ENCODE measurements around the gene ETFA. TPM values are rescaled to one million over a fixed set of nuclear protein-coding genes. Genes with fewer than 3 reads are reported as not detected.
A peak's percentile ranks its signal among the peaks of the same experiment; 100 is the strongest.

Gene ETFA
- total and polyA plus RNA-seq, 10 donors: 49.7 to 98.5 (median 80.5) TPM

DNA sequence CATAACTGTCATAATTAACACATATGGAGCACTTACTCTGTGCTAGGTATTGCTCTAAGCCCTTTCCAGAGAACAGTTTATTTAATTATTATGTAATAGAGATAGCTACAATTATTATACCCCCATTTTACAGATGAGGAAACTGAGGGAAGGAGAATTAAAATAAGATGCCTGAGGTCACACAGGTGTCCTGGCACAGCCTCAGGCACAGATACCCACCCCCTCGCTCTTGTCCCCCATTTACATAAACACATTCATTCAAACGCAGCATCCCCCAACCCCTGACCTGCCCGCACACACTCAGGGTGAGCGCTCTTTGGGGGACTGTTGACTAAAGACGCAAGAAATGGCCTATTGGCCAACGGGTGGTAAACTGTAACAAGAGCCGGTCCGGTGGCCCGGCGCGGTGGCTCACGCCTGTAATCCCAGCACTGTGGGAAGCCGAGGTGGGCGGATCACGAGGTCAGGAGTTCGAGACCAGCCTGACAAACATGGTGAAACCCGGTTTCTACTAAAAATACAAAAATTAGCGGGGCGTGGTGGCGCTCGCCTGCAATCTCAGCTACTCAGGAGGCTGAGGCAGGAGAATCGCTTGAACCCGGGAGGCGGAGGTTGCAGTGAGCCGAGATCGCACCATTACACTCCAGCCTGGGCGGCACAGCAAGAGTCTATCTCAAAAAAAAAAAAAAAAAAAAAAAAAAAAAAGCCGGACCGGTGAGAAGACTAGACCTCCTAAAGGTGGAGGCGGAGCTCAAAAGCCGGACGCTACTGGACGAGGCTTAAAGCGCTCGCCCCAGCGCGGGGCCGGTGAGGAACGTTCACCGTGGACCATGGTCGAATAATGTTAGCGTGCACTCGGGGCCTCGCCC is 23.4 kb upstream of the ETFA start:
- H3K27me3 ChIP-seq (replicated peaks in 1 of 7): peaks cover 12 to 93% (median 73%) of the 10 kb centered on the region in 7 donors
- intact Hi-C loops (cut with DNase I; ENCODE audit: low total_unique reads): no loop called here

DNA sequence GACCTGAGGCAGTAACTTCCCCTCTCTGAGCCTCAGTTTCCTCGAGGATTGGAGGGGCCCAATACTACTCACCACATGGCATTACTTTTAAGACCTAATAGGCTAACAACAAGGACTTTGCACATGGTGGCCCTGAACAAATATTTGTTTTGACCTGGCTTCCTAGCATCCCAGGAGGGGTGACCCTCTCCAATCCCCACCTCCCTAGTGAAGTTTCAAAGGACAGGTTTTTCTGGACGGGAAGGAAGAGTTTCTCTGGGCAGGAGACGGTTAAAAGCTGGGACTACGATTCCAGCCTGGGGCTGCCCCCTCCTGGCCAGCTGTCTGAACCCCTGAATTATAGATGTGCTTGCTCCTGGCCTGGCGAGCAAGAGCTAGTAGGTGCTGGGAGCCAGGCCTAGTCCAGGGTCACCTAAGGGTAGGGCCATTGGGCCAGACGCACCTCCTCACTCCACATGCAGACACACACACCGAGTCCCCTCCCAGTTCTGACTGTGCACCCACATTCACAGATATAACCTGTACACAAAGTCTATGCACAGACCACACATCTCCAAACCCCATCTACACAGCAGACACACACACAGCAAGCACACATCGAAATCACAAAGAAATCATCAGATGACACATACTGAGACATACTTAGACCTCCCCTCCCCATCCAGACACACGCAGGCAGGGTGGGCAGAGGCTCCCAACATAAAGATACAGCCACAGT is 22.6 kb upstream of the ETFA start:
- peaks cover 8 to 91% (median 65%) of the 10 kb centered on the region in 7 donors for H3K27me3 ChIP-seq (replicated peaks in 1 of 7)
- peaks cover 16 to 43% (median 39%) of the 10 kb centered on the region in 6 donors for H3K4me1 ChIP-seq
- 42 to 53% (median 51%) methylated on average over 9 of the region's 9 CpGs for WGBS, 5 donors
- H3K27ac ChIP-seq: no peak overlapping the region
- H3K4me3 ChIP-seq: no peak overlapping the region
- no peaks in the 10 kb centered on the region for H3K36me3 ChIP-seq
- H3K9me3 ChIP-seq: peaks cover 0 to 3% (median 0%) of the 10 kb centered on the region in 8 donors
- intact Hi-C loops (cut with DNase I; ENCODE audit: low total_unique reads): no loop called here
- no peak for TF ChIP-seq POLR2AphosphoS5 (IDR thresholded peaks at IDR 0.05)
- TF ChIP-seq, protein P1, sequence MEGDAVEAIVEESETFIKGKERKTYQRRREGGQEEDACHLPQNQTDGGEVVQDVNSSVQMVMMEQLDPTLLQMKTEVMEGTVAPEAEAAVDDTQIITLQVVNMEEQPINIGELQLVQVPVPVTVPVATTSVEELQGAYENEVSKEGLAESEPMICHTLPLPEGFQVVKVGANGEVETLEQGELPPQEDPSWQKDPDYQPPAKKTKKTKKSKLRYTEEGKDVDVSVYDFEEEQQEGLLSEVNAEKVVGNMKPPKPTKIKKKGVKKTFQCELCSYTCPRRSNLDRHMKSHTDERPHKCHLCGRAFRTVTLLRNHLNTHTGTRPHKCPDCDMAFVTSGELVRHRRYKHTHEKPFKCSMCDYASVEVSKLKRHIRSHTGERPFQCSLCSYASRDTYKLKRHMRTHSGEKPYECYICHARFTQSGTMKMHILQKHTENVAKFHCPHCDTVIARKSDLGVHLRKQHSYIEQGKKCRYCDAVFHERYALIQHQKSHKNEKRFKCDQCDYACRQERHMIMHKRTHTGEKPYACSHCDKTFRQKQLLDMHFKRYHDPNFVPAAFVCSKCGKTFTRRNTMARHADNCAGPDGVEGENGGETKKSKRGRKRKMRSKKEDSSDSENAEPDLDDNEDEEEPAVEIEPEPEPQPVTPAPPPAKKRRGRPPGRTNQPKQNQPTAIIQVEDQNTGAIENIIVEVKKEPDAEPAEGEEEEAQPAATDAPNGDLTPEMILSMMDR (IDR thresholded peaks at IDR 0.05 in 8 of 11, conservative IDR thresholded peaks at IDR 0.05 in 3 of 11): peak in 2 of 11 experiments; percentile 6 to 13
- no peak for DNase-seq

More for the DNA sequence above, 23.4 kb upstream of the ETFA start:
- Histone ChIP-seq H3K4me1 (peaks cover 21 to 51% (median 47%) of the 10 kb centered on the region in 6 donors), H3K4me3 (peak overlapping the region in 5 of 8 donors; percentile 8 to 67 (median 36)), H3K27ac (peak overlapping the region in 2 of 8 donors; percentile 53 to 82), H3K9me3 (peaks cover 0 to 3% (median 0%) of the 10 kb centered on the region in 8 donors), H3K36me3 (no peaks in the 10 kb centered on the region)
- TF ChIP-seq POLR2AphosphoS5 (IDR thresholded peaks at IDR 0.05): no peak
- no peak for TF ChIP-seq POLR2A (IDR thresholded peaks at IDR 0.05)
- WGBS, 5 donors: 26 to 36% (median 28%) methylated on average over 44 of the region's 44 CpGs
- no peak for DNase-seq

DNA sequence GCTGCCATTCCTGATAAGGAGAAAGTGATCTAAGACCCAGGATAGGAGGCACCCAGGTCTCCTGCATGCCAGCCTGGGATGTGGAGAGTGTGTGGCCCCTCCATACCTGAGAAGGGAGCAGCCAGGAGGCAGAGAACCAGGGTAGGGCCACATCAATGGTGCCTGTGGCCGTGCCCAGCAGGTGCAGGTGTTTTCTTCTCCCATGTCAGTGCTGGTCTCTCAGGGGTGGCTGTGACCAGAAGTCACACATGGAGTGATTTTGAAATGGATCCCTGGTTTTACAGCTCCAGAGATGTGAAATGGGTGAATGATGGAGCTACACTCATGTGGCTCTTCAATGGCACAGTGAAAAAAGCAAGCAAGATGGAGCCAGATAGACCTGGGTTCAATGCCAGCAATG is 22.0 kb upstream of the ETFA start:
- no peak for TF ChIP-seq POLR2AphosphoS5 (IDR thresholded peaks at IDR 0.05)
- TF ChIP-seq POLR2A (IDR thresholded peaks at IDR 0.05): no peak
- TF ChIP-seq, protein P1 (IDR thresholded peaks at IDR 0.05 in 8 of 11, conservative IDR thresholded peaks at IDR 0.05 in 3 of 11): no peak
- intact Hi-C loops (cut with DNase I; ENCODE audit: low total_unique reads): no loop called here
- no peaks in the 10 kb centered on the region for H3K36me3 ChIP-seq

DNA sequence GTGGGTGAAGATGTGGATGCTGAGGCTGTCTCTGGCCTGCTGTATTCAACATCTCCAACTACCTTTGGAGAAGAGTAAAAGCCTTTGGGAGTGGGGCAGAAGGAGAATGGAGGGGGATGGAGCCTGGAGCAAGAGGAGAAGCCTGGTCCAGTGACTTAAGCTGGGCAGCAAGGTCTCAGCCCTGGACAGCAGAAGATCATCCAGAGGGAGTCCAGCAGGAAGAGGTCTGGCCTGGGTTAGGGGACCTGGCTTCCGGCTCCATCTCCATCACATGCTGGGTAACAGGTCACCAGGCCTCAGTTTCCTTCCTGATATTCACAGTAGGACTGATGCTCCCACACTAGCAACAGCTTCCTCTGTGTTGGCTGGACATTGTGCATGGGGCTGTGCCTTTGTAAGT is 21.5 kb upstream of the ETFA start:
- intact Hi-C loops (cut with DNase I; ENCODE audit: low total_unique reads): no loop called here

More for the DNA sequence above, 22.0 kb upstream of the ETFA start:
- H3K9me3 ChIP-seq: peaks cover 0 to 3% (median 0%) of the 10 kb centered on the region in 8 donors
- H3K4me1 ChIP-seq: peaks cover 16 to 37% (median 33%) of the 10 kb centered on the region in 6 donors
- H3K27me3 ChIP-seq (replicated peaks in 1 of 7): peaks cover 8 to 86% (median 59%) of the 10 kb centered on the region in 7 donors
- no peak for DNase-seq
- no peak overlapping the region for H3K4me3 ChIP-seq
- 86 to 96% (median 88%) methylated on average over 1 of the region's 1 CpG for WGBS, 5 donors
- no peak overlapping the region for H3K27ac ChIP-seq

More for the DNA sequence above, 21.5 kb upstream of the ETFA start:
- TF ChIP-seq POLR2A (IDR thresholded peaks at IDR 0.05) (no peak), POLR2AphosphoS5 (IDR thresholded peaks at IDR 0.05) (no peak)
- TF ChIP-seq, protein P1 (IDR thresholded peaks at IDR 0.05 in 8 of 11, conservative IDR thresholded peaks at IDR 0.05 in 3 of 11): no peak
- H3K36me3 ChIP-seq: no peaks in the 10 kb centered on the region
- 74 to 93% (median 83%) methylated on average over 1 of the region's 1 CpG; no CpG with 5 or more reads in 1 of the 5 donors for WGBS, 5 donors
- peaks cover 0 to under 1% (median 0%) of the 10 kb centered on the region in 8 donors for H3K9me3 ChIP-seq
- no peak overlapping the region for H3K27ac ChIP-seq
- peaks cover 16 to 32% (median 28%) of the 10 kb centered on the region in 6 donors for H3K4me1 ChIP-seq
- DNase-seq: no peak
- H3K4me3 ChIP-seq: no peak overlapping the region
- peaks cover 6 to 84% (median 54%) of the 10 kb centered on the region in 7 donors for H3K27me3 ChIP-seq (replicated peaks in 1 of 7)
